ENCODE measurements around the gene SNRPA. TPM values are rescaled to one million over a fixed set of nuclear protein-coding genes. Genes with fewer than 3 reads are reported as not detected.

SNRPA gene
- total RNA-seq, 1 donor from 2014 or later: 130 TPM

DNA sequence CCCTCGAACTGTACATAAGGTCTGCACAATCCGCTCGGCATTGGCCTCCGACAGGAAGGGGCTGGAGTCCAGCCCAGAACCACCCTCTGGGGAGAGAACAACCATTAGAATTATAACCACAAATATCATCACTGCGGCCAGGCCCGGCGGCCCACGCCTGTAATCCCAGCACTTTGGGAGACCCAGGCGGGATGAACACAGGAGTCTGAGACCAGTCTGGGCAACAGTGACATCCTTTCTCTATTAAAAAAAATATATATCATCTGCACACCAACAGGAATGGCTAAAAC, 45.7 kb upstream of the SNRPA start:
- peaks cover 28% of the 10 kb centered on the region for H3K36me3 Mint-ChIP-seq
- H3K27ac Mint-ChIP-seq: no peak overlapping the region
- H3K4me1 Mint-ChIP-seq (ENCODE audit: unreplicated experiment): peaks cover 7% of the 10 kb centered on the region
- no peak for DNase-seq (ENCODE audit: extremely low spot score, unreplicated experiment)
- no peak overlapping the region for H3K4me3 Mint-ChIP-seq
- no peaks in the 10 kb centered on the region for H3K9me3 Mint-ChIP-seq
- TF ChIP-seq, protein P1, sequence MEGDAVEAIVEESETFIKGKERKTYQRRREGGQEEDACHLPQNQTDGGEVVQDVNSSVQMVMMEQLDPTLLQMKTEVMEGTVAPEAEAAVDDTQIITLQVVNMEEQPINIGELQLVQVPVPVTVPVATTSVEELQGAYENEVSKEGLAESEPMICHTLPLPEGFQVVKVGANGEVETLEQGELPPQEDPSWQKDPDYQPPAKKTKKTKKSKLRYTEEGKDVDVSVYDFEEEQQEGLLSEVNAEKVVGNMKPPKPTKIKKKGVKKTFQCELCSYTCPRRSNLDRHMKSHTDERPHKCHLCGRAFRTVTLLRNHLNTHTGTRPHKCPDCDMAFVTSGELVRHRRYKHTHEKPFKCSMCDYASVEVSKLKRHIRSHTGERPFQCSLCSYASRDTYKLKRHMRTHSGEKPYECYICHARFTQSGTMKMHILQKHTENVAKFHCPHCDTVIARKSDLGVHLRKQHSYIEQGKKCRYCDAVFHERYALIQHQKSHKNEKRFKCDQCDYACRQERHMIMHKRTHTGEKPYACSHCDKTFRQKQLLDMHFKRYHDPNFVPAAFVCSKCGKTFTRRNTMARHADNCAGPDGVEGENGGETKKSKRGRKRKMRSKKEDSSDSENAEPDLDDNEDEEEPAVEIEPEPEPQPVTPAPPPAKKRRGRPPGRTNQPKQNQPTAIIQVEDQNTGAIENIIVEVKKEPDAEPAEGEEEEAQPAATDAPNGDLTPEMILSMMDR (conservative IDR thresholded peaks at IDR 0.05): no peak
- H3K27me3 Mint-ChIP-seq: no peaks in the 10 kb centered on the region

DNA sequence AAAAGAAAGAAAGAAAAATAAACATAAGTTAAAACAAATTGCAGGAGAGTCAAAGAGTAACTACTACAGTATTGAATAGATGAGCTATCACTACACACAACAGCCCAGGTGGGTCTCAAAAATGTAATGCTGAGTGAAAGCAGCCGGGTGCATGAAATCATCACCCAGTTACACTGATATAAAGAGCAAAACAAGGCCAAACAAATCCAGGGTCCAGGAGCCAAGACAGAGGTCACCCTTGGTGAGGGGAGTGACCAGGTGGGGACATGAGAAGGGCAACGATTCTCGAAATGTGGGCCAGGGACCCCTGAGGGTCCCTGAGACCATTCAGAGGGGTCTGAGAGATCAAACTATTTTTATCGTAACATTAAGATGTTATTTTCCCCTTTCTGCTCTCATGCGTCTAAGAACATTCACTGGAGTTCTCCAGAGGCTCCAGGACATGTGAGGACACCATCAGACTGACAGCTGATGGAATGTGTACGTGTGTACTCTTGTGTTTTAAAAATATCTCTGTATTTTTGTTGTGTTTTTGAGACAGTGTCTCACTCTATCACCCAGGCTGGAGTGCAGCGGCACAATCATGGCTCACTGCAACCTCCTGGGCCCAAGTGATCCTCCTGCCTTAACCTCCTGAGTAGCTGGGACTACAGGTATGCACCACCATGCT, 44.9 kb upstream of the SNRPA start:
- DNase-seq (ENCODE audit: extremely low spot score, unreplicated experiment): no peak
- TF ChIP-seq, protein P1 (conservative IDR thresholded peaks at IDR 0.05): no peak
- H3K9me3 Mint-ChIP-seq: no peaks in the 10 kb centered on the region
- no peak overlapping the region for H3K4me3 Mint-ChIP-seq
- H3K27ac Mint-ChIP-seq: no peak overlapping the region
- peaks cover 23% of the 10 kb centered on the region for H3K36me3 Mint-ChIP-seq
- peaks cover 7% of the 10 kb centered on the region for H3K4me1 Mint-ChIP-seq (ENCODE audit: unreplicated experiment)
- no peaks in the 10 kb centered on the region for H3K27me3 Mint-ChIP-seq

DNA sequence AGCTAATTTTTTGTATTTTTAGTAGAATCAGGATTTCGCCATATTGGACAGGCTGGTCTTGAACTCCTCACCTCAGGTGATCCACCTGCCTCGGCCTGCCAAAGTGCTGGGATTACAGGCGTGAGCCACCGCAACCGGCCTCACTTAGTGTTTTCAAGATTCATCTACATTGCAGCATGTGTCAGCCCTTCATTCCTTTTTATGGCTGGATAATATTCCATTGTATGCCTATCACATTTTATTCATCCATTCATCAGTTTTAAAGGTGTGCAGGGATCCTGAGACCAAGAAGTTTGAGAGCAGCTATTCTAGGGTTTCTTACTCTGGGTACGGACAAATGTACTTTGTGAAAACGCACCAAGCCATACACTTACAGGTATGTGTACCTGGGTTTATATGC, 43.4 kb upstream of the SNRPA start:
- no peak for DNase-seq (ENCODE audit: extremely low spot score, unreplicated experiment)
- Mint-ChIP-seq H3K27ac (no peak overlapping the region), H3K27me3 (no peaks in the 10 kb centered on the region), H3K4me3 (no peak overlapping the region), H3K4me1 (ENCODE audit: unreplicated experiment) (peaks cover 6% of the 10 kb centered on the region), H3K9me3 (no peaks in the 10 kb centered on the region), H3K36me3 (peaks cover 24% of the 10 kb centered on the region)
- TF ChIP-seq, protein P1 (conservative IDR thresholded peaks at IDR 0.05): no peak

DNA sequence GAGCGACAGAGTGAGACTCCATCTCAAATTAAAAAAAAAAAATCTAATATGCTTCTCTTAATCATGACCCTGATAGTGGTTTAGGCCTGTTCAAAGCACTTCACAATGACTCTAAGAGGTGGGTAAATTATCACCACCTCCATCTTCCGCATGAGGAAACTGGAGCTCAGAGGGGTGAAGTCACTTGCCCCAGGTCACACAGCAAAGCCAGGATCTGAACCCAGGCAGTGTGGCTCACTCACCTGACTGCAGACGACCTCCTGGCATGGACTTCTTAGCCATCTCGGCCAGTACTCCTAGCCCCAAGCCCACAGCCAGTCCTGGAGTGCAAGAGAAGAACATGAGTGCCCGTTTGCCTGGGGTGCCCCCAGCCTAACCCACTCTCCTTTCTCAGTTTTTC, 41.2 kb upstream of the SNRPA start:
- Mint-ChIP-seq H3K27ac (no peak overlapping the region), H3K4me3 (no peak overlapping the region)
- TF ChIP-seq, protein P1 (conservative IDR thresholded peaks at IDR 0.05): no peak

DNA sequence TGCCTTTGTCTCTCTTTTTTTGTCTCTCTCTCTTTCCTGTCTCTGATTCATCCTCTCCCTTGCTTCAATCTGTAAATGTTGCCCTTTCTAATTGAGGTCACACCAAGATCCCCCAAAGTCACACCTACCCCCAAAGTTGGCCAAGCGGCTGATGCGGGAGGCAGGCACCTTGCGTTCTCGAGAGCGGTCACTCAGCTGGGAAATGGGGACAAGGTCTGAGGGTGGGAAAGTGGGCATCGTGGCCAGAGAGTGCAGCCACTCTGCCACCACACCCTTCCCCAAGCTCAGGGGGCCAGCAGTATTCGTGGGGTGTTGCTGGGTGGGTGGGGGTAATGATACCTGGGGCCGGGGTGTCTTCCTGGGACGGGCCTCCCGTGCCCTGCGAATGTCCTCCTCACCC, 37.1 kb upstream of the SNRPA start:
- H3K27ac Mint-ChIP-seq: no peak overlapping the region
- H3K9me3 Mint-ChIP-seq: no peaks in the 10 kb centered on the region
- H3K27me3 Mint-ChIP-seq: no peaks in the 10 kb centered on the region

More for the DNA sequence above, 41.2 kb upstream of the SNRPA start:
- no peak for DNase-seq (ENCODE audit: extremely low spot score, unreplicated experiment)
- no peaks in the 10 kb centered on the region for H3K27me3 Mint-ChIP-seq
- no peaks in the 10 kb centered on the region for H3K9me3 Mint-ChIP-seq
- H3K4me1 Mint-ChIP-seq (ENCODE audit: unreplicated experiment): peaks cover 8% of the 10 kb centered on the region
- peaks cover 18% of the 10 kb centered on the region for H3K36me3 Mint-ChIP-seq

More for the DNA sequence above, 37.1 kb upstream of the SNRPA start:
- H3K36me3 Mint-ChIP-seq: peaks cover 17% of the 10 kb centered on the region
- H3K4me3 Mint-ChIP-seq: peak overlapping the region; percentile 96
- H3K4me1 Mint-ChIP-seq (ENCODE audit: unreplicated experiment): peaks cover 21% of the 10 kb centered on the region
- DNase-seq (ENCODE audit: extremely low spot score, unreplicated experiment): no peak
- TF ChIP-seq, protein P1 (conservative IDR thresholded peaks at IDR 0.05): no peak
